ENCODE data around the gene SPACA5B. TPM values are rescaled to one million over a fixed set of nuclear protein-coding genes. Genes with fewer than 3 reads are reported as not detected.
"Not testable (repeated sequence)": the region's sequence is repeated elsewhere in the genome, so short reads cannot be mapped to it uniquely, and the experiment has no call there.

SPACA5B gene
- total and polyA plus RNA-seq, 3 experiments from 2014 or later = not detected

DNA sequence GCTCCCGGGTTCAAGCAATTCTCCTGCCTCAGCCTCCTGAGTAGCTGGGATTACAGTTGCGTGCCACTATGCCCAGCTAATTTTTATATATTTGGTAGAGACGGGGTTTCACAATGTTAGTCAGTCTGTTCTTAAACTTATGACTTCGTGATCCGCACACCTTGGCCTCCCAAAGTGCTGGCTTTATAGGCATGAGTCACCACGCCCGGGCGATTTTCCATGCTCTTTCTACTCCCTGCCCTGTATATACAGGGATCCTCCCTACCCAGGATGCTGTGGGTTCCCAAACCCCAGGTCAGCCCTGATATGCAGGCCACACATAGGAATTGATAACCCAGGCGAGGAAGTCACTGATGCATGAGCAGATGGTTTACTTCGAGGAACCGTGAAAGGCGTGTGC lies 34.8 kb downstream of the SPACA5B start:
- Histone ChIP-seq H3K9me3 (ENCODE audit: low read length) (no peaks in the 10 kb centered on the region), H3K27ac (ENCODE audit: low read depth, low read length) (no peak overlapping the region), H3K4me3 (ENCODE audit: low read length) (no peak overlapping the region), H3K36me3 (ENCODE audit: insufficient read depth, low read length) (no peaks in the 10 kb centered on the region), H3K4me1 (ENCODE audit: insufficient read depth, low read length) (no peaks in the 10 kb centered on the region), H3K27me3 (ENCODE audit: insufficient read depth, low read length, poor library complexity, severe bottlenecking) (no peaks in the 10 kb centered on the region)
- Mint-ChIP-seq H3K4me1 (no peaks in the 10 kb centered on the region), H3K9me3 (no peaks in the 10 kb centered on the region), H3K4me3 (no peak overlapping the region), H3K27ac (no peak overlapping the region), H3K36me3 (no peaks in the 10 kb centered on the region), H3K27me3 (peaks cover 11 to 21% of the 10 kb centered on the region in 2 donors)
- POLR2A ChIA-PET = no interaction called here
- CTCF ChIA-PET = no interaction called here
- DNase-seq = no peak

- H3K4me1 Mint-ChIP-seq; H3K36me3 Mint-ChIP-seq; H3K4me3 Mint-ChIP-seq; H3K9me3 Mint-ChIP-seq; H3K27ac Mint-ChIP-seq; CTCF ChIA-PET; H3K4me3 ChIP-seq (ENCODE audit: low read length); H3K36me3 ChIP-seq (ENCODE audit: insufficient read depth, low read length); POLR2A ChIA-PET; DNase-seq; H3K27ac ChIP-seq (ENCODE audit: low read depth, low read length); H3K4me1 ChIP-seq (ENCODE audit: insufficient read depth, low read length); H3K27me3 ChIP-seq (ENCODE audit: insufficient read depth, low read length, poor library complexity, severe bottlenecking); H3K9me3 ChIP-seq (ENCODE audit: low read length): not testable (repeated sequence)
- H3K27me3 Mint-ChIP-seq = peaks cover 11 to 16% of the 10 kb centered on the region in 2 donors
Measured at GRCh38 chrX:48166322-48166721, 35.9 kb downstream of the SPACA5B start.

DNA sequence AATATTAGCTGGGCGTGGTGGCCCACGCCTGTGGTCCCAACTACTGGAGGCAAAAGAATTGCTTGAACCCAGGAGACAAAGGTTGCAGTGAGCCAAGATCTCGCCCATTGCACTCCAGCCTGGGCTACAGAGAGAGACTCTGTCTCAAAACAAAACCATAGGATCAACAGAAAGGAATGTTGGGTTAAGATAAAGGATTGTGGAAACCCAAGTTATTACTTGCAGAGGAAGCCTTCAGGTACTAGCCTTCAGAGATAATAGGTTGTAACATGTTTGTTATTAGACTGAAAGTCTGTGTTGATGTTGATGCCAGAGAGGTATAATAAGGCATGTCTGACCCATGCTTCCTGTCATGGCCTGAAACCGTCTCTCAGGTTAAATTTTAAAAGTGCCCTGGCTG lies 49.3 kb downstream of the SPACA5B start:
- H3K27me3 Mint-ChIP-seq = peaks cover 8 to 14% of the 10 kb centered on the region in 2 donors
- H3K4me3 Mint-ChIP-seq = no peak overlapping the region
- no peak overlapping the region for H3K4me3 ChIP-seq (ENCODE audit: low read length)
- H3K4me1 Mint-ChIP-seq = no peaks in the 10 kb centered on the region
- H3K36me3 Mint-ChIP-seq = no peaks in the 10 kb centered on the region
- POLR2A ChIA-PET = no interaction called here
- H3K27me3 ChIP-seq (ENCODE audit: insufficient read depth, low read length, poor library complexity, severe bottlenecking) = no peaks in the 10 kb centered on the region
- H3K4me1 ChIP-seq (ENCODE audit: insufficient read depth, low read length) = no peaks in the 10 kb centered on the region
- no peaks in the 10 kb centered on the region for H3K36me3 ChIP-seq (ENCODE audit: insufficient read depth, low read length)
- H3K9me3 Mint-ChIP-seq = no peaks in the 10 kb centered on the region
- H3K9me3 ChIP-seq (ENCODE audit: low read length) = no peaks in the 10 kb centered on the region
- no peak overlapping the region for H3K27ac ChIP-seq (ENCODE audit: low read depth, low read length)
- CTCF ChIA-PET = no interaction called here
- no peak for DNase-seq
- no peak overlapping the region for H3K27ac Mint-ChIP-seq

- H3K9me3 Mint-ChIP-seq = no peaks in the 10 kb centered on the region
- ChIA-PET CTCF (no interaction called here), POLR2A (no interaction called here)
- no peak for DNase-seq
- Histone ChIP-seq H3K27ac (ENCODE audit: low read depth, low read length) (no peak overlapping the region), H3K27me3 (ENCODE audit: insufficient read depth, low read length, poor library complexity, severe bottlenecking) (no peaks in the 10 kb centered on the region), H3K9me3 (ENCODE audit: low read length) (no peaks in the 10 kb centered on the region), H3K36me3 (ENCODE audit: insufficient read depth, low read length) (no peaks in the 10 kb centered on the region), H3K4me3 (ENCODE audit: low read length) (no peak overlapping the region), H3K4me1 (ENCODE audit: insufficient read depth, low read length) (no peaks in the 10 kb centered on the region)
- no peaks in the 10 kb centered on the region for H3K36me3 Mint-ChIP-seq
- peaks cover 12 to 19% of the 10 kb centered on the region in 2 donors for H3K27me3 Mint-ChIP-seq
- H3K4me3 Mint-ChIP-seq = no peak overlapping the region
- no peaks in the 10 kb centered on the region for H3K4me1 Mint-ChIP-seq
- no peak overlapping the region for H3K27ac Mint-ChIP-seq
Measured at GRCh38 chrX:48180811-48181210, 50.4 kb downstream of the SPACA5B start.

- H3K27ac ChIP-seq (ENCODE audit: low read depth, low read length); H3K36me3 ChIP-seq (ENCODE audit: insufficient read depth, low read length); H3K9me3 ChIP-seq (ENCODE audit: low read length); H3K4me1 ChIP-seq (ENCODE audit: insufficient read depth, low read length); H3K27ac Mint-ChIP-seq; POLR2A ChIA-PET; H3K4me3 ChIP-seq (ENCODE audit: low read length); H3K4me1 Mint-ChIP-seq; CTCF ChIA-PET; H3K27me3 ChIP-seq (ENCODE audit: insufficient read depth, low read length, poor library complexity, severe bottlenecking); H3K4me3 Mint-ChIP-seq; H3K36me3 Mint-ChIP-seq; DNase-seq; H3K9me3 Mint-ChIP-seq: not testable (repeated sequence)
- peaks cover 18 to 19% of the 10 kb centered on the region in 2 donors for H3K27me3 Mint-ChIP-seq
Measured at GRCh38 chrX:48181882-48182281, 51.5 kb downstream of the SPACA5B start.

Other genes starting within 250 kb of the SPACA5B start
- gene ZNF182, start 126.6 kb upstream of the SPACA5B start, total RNA-seq = 1 to 10 TPM; 6.9 TPM
- gene ZNF182, start 126.6 kb upstream of the SPACA5B start, polyA plus RNA-seq = 6.5 TPM
- not detected for gene SPACA5, start 123.6 kb upstream of the SPACA5B start, total RNA-seq
- not detected for gene SPACA5, start 123.6 kb upstream of the SPACA5B start, polyA plus RNA-seq
- gene ZNF630, start 59.0 kb upstream of the SPACA5B start, total RNA-seq = 1 to 10 TPM; 1.5 to 1.6 TPM
- 0.89 TPM for gene ZNF630, start 59.0 kb upstream of the SPACA5B start, polyA plus RNA-seq
- not detected for gene SSX5, start 66.2 kb downstream of the SPACA5B start, total RNA-seq
- gene SSX5, start 66.2 kb downstream of the SPACA5B start, polyA plus RNA-seq = not detected
- gene SSX1, start 124.8 kb downstream of the SPACA5B start, total RNA-seq = not detected
- not detected for gene SSX1, start 124.8 kb downstream of the SPACA5B start, polyA plus RNA-seq
- not detected for gene SSX3, start 226.1 kb downstream of the SPACA5B start, total RNA-seq
- not detected for gene SSX3, start 226.1 kb downstream of the SPACA5B start, polyA plus RNA-seq